ENCODE results near the gene KIF2B.
"Not testable (repeated sequence)": the region's sequence is repeated elsewhere in the genome, so short reads cannot be mapped to it uniquely, and the experiment has no call there.

KIF2B gene

GRCh38 chr17:53823341-53824050 lies 769 bp downstream of the KIF2B start:
- DNase-seq (ENCODE audit: low read depth), result no peak
- no peak for TF ChIP-seq CTCF (IDR thresholded peaks at IDR 0.05; ENCODE audit: control insufficient read depth, extremely low read depth, insufficient read depth)

DNA sequence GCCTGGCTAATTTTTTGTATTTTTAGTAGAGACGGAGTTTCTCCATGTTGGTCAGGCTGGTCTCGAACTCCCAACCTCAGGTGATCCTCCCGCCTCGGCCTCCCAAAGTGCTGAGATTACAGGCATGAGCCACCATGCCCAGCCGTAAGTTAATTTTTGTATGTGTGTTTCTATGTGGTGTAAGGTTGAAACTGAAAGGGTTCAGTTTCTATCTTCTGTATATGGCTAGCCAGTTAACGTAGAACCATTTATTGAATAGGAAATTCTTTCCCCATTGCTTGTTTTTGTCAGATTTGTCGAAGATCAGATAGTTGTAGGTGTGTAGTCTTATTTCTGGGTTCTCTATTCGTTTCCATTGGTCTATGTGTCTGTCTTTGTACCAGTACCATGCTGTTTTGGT lies 12.0 kb downstream of the KIF2B start:
- H3K4me3 ChIP-seq (ENCODE audit: low read depth, low read length); DNase-seq (ENCODE audit: low read depth): not testable (repeated sequence)

More at GRCh38 chr17:53823341-53824050, 769 bp downstream of the KIF2B start:
- no peak overlapping the region for H3K4me3 ChIP-seq (ENCODE audit: low read depth, low read length)

GRCh38 chr17:53837131-53837530 lies 14.4 kb downstream of the KIF2B start:
- H3K4me3 ChIP-seq (ENCODE audit: low read depth, low read length), result no peak overlapping the region
- no peak for TF ChIP-seq CTCF (IDR thresholded peaks at IDR 0.05; ENCODE audit: control insufficient read depth, extremely low read depth, insufficient read depth)
- DNase-seq (ENCODE audit: low read depth), result no peak

DNA sequence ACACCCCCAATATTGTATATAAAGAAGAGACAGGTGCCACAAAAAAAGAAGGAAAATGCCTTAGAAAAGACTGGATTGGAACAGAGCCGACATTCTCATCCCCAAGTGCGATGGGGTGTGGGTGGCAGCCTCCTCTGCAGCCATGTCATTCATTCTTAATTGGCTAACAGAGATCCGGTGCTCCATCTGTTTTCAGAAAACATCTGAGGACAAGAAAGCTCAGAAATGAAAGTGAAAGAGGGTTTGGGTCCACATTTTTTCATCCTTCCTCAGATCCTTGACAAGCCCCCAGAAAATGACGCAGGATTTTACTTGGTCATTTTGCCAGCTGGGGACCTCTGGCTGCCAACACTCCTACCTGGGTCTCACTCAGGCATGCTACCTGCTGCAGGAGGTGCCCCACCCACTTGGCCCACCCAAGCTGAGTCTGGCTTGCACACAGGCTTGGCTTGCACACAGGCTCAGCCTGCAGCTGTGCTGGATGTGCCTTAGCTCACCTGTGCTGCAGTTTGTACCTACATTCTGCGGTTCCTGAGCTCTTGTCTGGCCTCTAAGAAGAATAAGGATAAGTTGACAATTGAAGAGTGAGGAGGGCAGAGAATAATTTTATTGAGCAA lies 21.9 kb downstream of the KIF2B start:
- DNase-seq (ENCODE audit: low read depth), result no peak
- no peak overlapping the region for H3K4me3 ChIP-seq (ENCODE audit: low read depth, low read length)
- TF ChIP-seq CTCF (IDR thresholded peaks at IDR 0.05; ENCODE audit: control insufficient read depth, extremely low read depth, insufficient read depth), result no peak

DNA sequence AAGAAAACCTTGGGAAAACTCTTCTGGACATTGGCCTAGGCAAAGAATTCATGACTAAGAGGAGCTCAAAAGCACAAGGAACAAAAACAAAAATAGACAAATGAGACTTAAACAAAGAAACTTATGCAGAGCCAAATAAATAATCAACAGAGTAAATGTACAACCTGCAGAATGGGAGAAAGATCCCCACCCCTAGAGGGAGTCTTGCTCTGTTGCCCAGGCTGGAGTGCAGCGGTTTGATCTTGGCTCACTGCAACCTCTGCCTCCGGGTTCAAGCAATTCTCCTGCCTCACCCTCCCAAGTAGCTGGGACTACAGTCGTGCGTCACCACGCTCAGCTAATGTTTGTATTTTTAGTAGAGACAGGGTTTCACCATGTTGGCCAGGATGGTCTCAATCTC lies 48.4 kb downstream of the KIF2B start:
- not testable (repeated sequence) for DNase-seq (ENCODE audit: low read depth); H3K4me3 ChIP-seq (ENCODE audit: low read depth, low read length)
